Neural cell (in vitro differentiated cells): Measurements from ENCODE around the gene DLG4. TPM values are rescaled to one million over a fixed set of nuclear protein-coding genes. Genes with fewer than 3 reads are reported as not detected.

Experiments used
- H2AFZ ChIP-seq: fragments of 200-600, 300-800 bp; sonication (generic), shearing (Covaris generic); 2 replicates; pipeline ENCODE4 v1.6.0; 2014; ENCODE audit warnings: low read depth, mild to moderate bottlenecking, antibody characterized with exemption, low read length, moderate library complexity
- H3F3A ChIP-seq: fragments of 200-600 bp; shearing (Covaris generic); 2 replicates; pipeline ENCODE4 v1.6.1; 2016; ENCODE audit warnings: mild to moderate bottlenecking, moderate library complexity, mixed read lengths, antibody characterized with exemption, low read length; ENCODE audit not compliant: insufficient read depth, poor library complexity, severe bottlenecking
- H3K27ac ChIP-seq: fragments of 200-600, 300-800 bp; sonication (generic), shearing (Covaris generic); 2 replicates; pipeline ENCODE4 v1.5.1; 2014; ENCODE audit warnings: mild to moderate bottlenecking, low read length, moderate library complexity
- H3K27me3 ChIP-seq: fragments of 300-800, 200-600 bp; sonication (generic), shearing (Covaris generic); 2 replicates; pipeline ENCODE4 v1.6.0; 2014; ENCODE audit warnings: mild to moderate bottlenecking, low read depth, low read length, moderate library complexity; ENCODE audit not compliant: insufficient read depth
- H3K36me3 ChIP-seq: fragments of 300-800, 200-600 bp; sonication (generic), shearing (Covaris generic); 2 replicates; pipeline ENCODE4 v1.5.1; 2014; ENCODE audit warnings: mild to moderate bottlenecking, antibody characterized with exemption, low read length, moderate library complexity; ENCODE audit not compliant: insufficient read depth
- H3K4me2 ChIP-seq: fragments of 300-800, 200-600 bp; sonication (generic), shearing (Covaris generic); 2 replicates; pipeline ENCODE4 v1.6.0; 2014; ENCODE audit warnings: mild to moderate bottlenecking, low read length
- H3K4me3 ChIP-seq: fragments of 300-800, 200-600 bp; sonication (generic), shearing (Covaris generic); 2 replicates; pipeline ENCODE4 v1.5.1; 2014; ENCODE audit warnings: mild to moderate bottlenecking, low read length, moderate library complexity
- H3K79me2 ChIP-seq: fragments of 200-600 bp; shearing (Covaris generic); replicated peaks from 2 replicates; pipeline ENCODE4 v1.6.0; 2014; ENCODE audit warnings: mild to moderate bottlenecking, low read length, moderate library complexity; ENCODE audit not compliant: insufficient read depth
- H3K9ac ChIP-seq: fragments of 300-800, 200-600 bp; sonication (generic), shearing (Covaris generic); 2 replicates; pipeline ENCODE4 v1.6.1; 2016; ENCODE audit warnings: mild to moderate bottlenecking, low read length, mixed read lengths
- H3K9me2 ChIP-seq: fragments of 200-600 bp; shearing (Covaris generic); 2 replicates; pipeline ENCODE4 v1.6.1; 2016; ENCODE audit warnings: mild to moderate bottlenecking, low read length, mixed read lengths; ENCODE audit not compliant: insufficient read depth
- H3K9me3 ChIP-seq: fragments of 200-600, 300-800 bp; sonication (generic), shearing (Covaris generic); 2 replicates; pipeline ENCODE4 v1.6.1; 2016; ENCODE audit warnings: mild to moderate bottlenecking, mixed run types, low read length, moderate library complexity, mixed read lengths
- H4K20me1 ChIP-seq: fragments of 200-600 bp; shearing (Covaris generic); 2 replicates; pipeline ENCODE4 v1.6.1; 2016; ENCODE audit warnings: mild to moderate bottlenecking, mixed run types; ENCODE audit not compliant: insufficient read depth
- EP300 ChIP-seq: fragments of 450-650 bp; conservative IDR thresholded peaks from 2 replicates; pipeline ENCODE4 v1.6.1; 2014; ENCODE audit warnings: antibody characterized with exemption, mild to moderate bottlenecking, moderate library complexity; ENCODE audit not compliant: poor library complexity, severe bottlenecking
- EZH2 ChIP-seq: fragments of 200-600, 300-800 bp; shearing (Covaris generic), sonication (generic); IDR thresholded peaks from 2 replicates; pipeline ENCODE4 v1.6.1; 2014; ENCODE audit warnings: antibody characterized with exemption, low read length, borderline replicate concordance, mild to moderate bottlenecking; ENCODE audit not compliant: insufficient read depth, poor library complexity, severe bottlenecking
- MXI1 ChIP-seq: fragments of 450-650 bp; conservative IDR thresholded peaks from 2 replicates; pipeline ENCODE4 v1.6.1; 2014; ENCODE audit warnings: antibody characterized with exemption, mild to moderate bottlenecking; ENCODE audit not compliant: poor library complexity, severe bottlenecking
- POLR2AphosphoS5 ChIP-seq: IDR thresholded peaks from 2 replicates; pipeline ENCODE4 v1.6.1; 2012
- RAD21 ChIP-seq: fragments of 450-650 bp; conservative IDR thresholded peaks from 2 replicates; pipeline ENCODE4 v1.6.1; 2014; ENCODE audit warnings: antibody characterized with exemption, mild to moderate bottlenecking, moderate library complexity
- SMC3 ChIP-seq: fragments of 450-650 bp; conservative IDR thresholded peaks from 2 replicates; pipeline ENCODE4 v1.6.1; 2014; ENCODE audit warnings: antibody characterized with exemption, mild to moderate bottlenecking, moderate library complexity; ENCODE audit not compliant: poor library complexity
- TAF1 ChIP-seq: IDR thresholded peaks from 2 replicates; pipeline ENCODE4 v1.6.1; 2012; ENCODE audit warnings: low read depth
- polyA plus RNA-seq: library from polyadenylated mRNA; depleted of rRNA; stranded (reverse); fragments of >200 nt; gene quantifications from 2 replicates; pipeline ENCODE4 v1.2.3, GENCODE V29; 2014
- TF ChIP-seq, protein P1 (sequence below): IDR thresholded peaks from 2 replicates; pipeline ENCODE4 v1.6.1; 2012; ENCODE audit warnings: borderline replicate concordance
- TF ChIP-seq, protein P2 (sequence below): fragments of 450-650 bp; IDR thresholded peaks from 2 replicates; pipeline ENCODE4 v1.5.1; 2014; ENCODE audit warnings: antibody characterized with exemption, mild to moderate bottlenecking, moderate library complexity; ENCODE audit not compliant: poor library complexity, severe bottlenecking

DLG4 gene
- polyA plus RNA-seq, 1 donor from 2014 or later, result 126 TPM

DNA sequence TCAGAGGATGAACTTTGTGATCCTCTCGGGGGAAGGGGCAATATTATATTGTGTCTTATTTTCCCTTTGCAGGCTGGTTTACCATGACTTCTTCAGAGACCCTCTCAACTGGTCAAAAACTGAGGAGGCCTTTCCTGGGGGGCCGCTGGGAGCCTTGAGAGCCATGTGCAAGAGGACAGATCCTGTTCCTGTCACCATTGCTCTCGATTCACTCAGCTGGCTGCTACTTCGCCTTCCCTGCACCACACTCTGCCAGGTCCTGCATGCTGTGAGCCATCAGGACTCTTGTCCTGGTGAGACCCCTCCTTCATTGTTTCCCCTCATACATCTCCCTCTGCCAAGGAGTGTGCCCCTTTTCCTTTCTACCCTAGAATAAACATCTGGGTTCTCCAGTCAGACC lies 34.9 kb upstream of the DLG4 start:
- H3K36me3 ChIP-seq, result peaks cover 4% of the 10 kb centered on the region
- H3K9me2 ChIP-seq, result no peaks in the 10 kb centered on the region
- TF ChIP-seq, protein P1, sequence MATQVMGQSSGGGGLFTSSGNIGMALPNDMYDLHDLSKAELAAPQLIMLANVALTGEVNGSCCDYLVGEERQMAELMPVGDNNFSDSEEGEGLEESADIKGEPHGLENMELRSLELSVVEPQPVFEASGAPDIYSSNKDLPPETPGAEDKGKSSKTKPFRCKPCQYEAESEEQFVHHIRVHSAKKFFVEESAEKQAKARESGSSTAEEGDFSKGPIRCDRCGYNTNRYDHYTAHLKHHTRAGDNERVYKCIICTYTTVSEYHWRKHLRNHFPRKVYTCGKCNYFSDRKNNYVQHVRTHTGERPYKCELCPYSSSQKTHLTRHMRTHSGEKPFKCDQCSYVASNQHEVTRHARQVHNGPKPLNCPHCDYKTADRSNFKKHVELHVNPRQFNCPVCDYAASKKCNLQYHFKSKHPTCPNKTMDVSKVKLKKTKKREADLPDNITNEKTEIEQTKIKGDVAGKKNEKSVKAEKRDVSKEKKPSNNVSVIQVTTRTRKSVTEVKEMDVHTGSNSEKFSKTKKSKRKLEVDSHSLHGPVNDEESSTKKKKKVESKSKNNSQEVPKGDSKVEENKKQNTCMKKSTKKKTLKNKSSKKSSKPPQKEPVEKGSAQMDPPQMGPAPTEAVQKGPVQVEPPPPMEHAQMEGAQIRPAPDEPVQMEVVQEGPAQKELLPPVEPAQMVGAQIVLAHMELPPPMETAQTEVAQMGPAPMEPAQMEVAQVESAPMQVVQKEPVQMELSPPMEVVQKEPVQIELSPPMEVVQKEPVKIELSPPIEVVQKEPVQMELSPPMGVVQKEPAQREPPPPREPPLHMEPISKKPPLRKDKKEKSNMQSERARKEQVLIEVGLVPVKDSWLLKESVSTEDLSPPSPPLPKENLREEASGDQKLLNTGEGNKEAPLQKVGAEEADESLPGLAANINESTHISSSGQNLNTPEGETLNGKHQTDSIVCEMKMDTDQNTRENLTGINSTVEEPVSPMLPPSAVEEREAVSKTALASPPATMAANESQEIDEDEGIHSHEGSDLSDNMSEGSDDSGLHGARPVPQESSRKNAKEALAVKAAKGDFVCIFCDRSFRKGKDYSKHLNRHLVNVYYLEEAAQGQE, result no peak
- no peak for TF ChIP-seq POLR2AphosphoS5
- TF ChIP-seq SMC3, result no peak
- TF ChIP-seq, protein P2, sequence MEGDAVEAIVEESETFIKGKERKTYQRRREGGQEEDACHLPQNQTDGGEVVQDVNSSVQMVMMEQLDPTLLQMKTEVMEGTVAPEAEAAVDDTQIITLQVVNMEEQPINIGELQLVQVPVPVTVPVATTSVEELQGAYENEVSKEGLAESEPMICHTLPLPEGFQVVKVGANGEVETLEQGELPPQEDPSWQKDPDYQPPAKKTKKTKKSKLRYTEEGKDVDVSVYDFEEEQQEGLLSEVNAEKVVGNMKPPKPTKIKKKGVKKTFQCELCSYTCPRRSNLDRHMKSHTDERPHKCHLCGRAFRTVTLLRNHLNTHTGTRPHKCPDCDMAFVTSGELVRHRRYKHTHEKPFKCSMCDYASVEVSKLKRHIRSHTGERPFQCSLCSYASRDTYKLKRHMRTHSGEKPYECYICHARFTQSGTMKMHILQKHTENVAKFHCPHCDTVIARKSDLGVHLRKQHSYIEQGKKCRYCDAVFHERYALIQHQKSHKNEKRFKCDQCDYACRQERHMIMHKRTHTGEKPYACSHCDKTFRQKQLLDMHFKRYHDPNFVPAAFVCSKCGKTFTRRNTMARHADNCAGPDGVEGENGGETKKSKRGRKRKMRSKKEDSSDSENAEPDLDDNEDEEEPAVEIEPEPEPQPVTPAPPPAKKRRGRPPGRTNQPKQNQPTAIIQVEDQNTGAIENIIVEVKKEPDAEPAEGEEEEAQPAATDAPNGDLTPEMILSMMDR, result no peak
- no peak for TF ChIP-seq MXI1
- no peak for TF ChIP-seq EP300
- no peak for TF ChIP-seq EZH2
- TF ChIP-seq TAF1, result no peak
- TF ChIP-seq RAD21, result no peak
- H3K4me3 ChIP-seq, result no peak overlapping the region
- no peaks in the 10 kb centered on the region for H4K20me1 ChIP-seq
- no peaks in the 10 kb centered on the region for H3F3A ChIP-seq
- H3K9me3 ChIP-seq, result no peaks in the 10 kb centered on the region
- peaks cover 6% of the 10 kb centered on the region for H3K27me3 ChIP-seq
- no peak overlapping the region for H3K27ac ChIP-seq
- no peak overlapping the region for H3K9ac ChIP-seq
- peaks cover 30% of the 10 kb centered on the region for H3K79me2 ChIP-seq
- H2AFZ ChIP-seq, result no peak overlapping the region
- H3K4me2 ChIP-seq, result no peak overlapping the region

DNA sequence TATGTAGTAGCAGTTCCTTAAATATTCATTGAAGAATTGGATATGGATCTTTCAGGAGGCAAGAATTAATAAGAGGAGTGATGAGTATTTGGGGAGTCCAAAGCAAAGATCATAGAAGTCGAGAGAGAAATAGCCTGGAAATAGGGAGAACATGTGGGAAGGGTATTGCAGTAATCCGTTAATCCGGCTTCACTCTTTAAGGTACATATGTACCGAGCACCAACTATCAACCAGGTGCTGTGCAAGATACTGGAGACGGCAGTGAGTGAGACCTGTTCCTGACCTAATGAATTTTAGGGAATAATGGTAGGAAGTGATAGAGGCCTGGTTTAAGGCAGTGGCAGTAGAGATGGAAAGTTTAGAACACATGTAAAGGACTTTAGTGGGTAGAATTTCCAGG lies 33.4 kb upstream of the DLG4 start:
- H3K9me2 ChIP-seq, result no peaks in the 10 kb centered on the region
- no peaks in the 10 kb centered on the region for H3K27me3 ChIP-seq
- no peak for TF ChIP-seq RAD21
- TF ChIP-seq MXI1, result no peak
- TF ChIP-seq, protein P2, result no peak
- TF ChIP-seq SMC3, result no peak
- no peak for TF ChIP-seq EP300
- TF ChIP-seq, protein P1, result no peak
- no peak for TF ChIP-seq POLR2AphosphoS5
- no peak for TF ChIP-seq TAF1
- TF ChIP-seq EZH2, result no peak
- H3K4me3 ChIP-seq, result peak overlapping the region; percentile 70
- H3K4me2 ChIP-seq, result peak overlapping the region; percentile 95
- H4K20me1 ChIP-seq, result no peaks in the 10 kb centered on the region
- H3K36me3 ChIP-seq, result no peaks in the 10 kb centered on the region
- peak overlapping the region; percentile 97 for H3K27ac ChIP-seq
- H3F3A ChIP-seq, result no peaks in the 10 kb centered on the region
- H3K9me3 ChIP-seq, result no peaks in the 10 kb centered on the region
- peaks cover 44% of the 10 kb centered on the region for H3K79me2 ChIP-seq
- no peak overlapping the region for H2AFZ ChIP-seq
- H3K9ac ChIP-seq, result peak overlapping the region; percentile 88
